Effector CD8-positive, alpha-beta T cell (primary cell): ENCODE data around the gene KIF9.
"Not testable (repeated sequence)": the region's sequence is repeated elsewhere in the genome, so short reads cannot be mapped to it uniquely, and the experiment has no call there.

Experiments
- DNase-seq: peaks from one replicate; lab custom pipeline; 2025; lab: John Stamatoyannopoulos, UW

KIF9 gene

GRCh38 chr3:47251689-47252088 lies 30.9 kb downstream of the KIF9 start:
- DNase-seq: no peak

- not testable (repeated sequence) for DNase-seq
These were observed 31.5 kb downstream of the KIF9 start for GRCh38 chr3:47251085-47251484.

- DNase-seq: no peak
These were observed 32.1 kb downstream of the KIF9 start for GRCh38 chr3:47250309-47251060.

GRCh38 chr3:47247131-47248064 lies 35.2 kb downstream of the KIF9 start:
- no peak for DNase-seq

- no peak for DNase-seq
These were observed 37.3 kb downstream of the KIF9 start for GRCh38 chr3:47245271-47245670.

- no peak for DNase-seq
These were observed 38.0 kb downstream of the KIF9 start for GRCh38 chr3:47244531-47245100.

- DNase-seq: no peak
These were observed 39.0 kb downstream of the KIF9 start for GRCh38 chr3:47243419-47244147.

GRCh38 chr3:47239929-47240328 lies 42.7 kb downstream of the KIF9 start:
- DNase-seq: no peak

GRCh38 chr3:47238017-47238416 lies 44.6 kb downstream of the KIF9 start:
- DNase-seq: no peak

GRCh38 chr3:47228088-47228487 lies 54.5 kb downstream of the KIF9 start:
- DNase-seq: no peak

- DNase-seq: no peak
These were observed 54.9 kb downstream of the KIF9 start for GRCh38 chr3:47227678-47228077.

GRCh38 chr3:47225310-47225906 lies 57.2 kb downstream of the KIF9 start:
- DNase-seq: no peak

GRCh38 chr3:47223755-47224154 lies 58.8 kb downstream of the KIF9 start:
- DNase-seq: no peak

GRCh38 chr3:47221798-47222197 lies 60.8 kb downstream of the KIF9 start:
- no peak for DNase-seq

GRCh38 chr3:47210863-47211405 lies 71.7 kb downstream of the KIF9 start:
- no peak for DNase-seq

- DNase-seq: not testable (repeated sequence)
These were observed 76.6 kb downstream of the KIF9 start for GRCh38 chr3:47206022-47206421.

- no peak for DNase-seq
These were observed 77.7 kb downstream of the KIF9 start for GRCh38 chr3:47204875-47205274.

GRCh38 chr3:47202542-47202941 lies 80.1 kb downstream of the KIF9 start:
- no peak for DNase-seq

- DNase-seq: no peak
These were observed 85.3 kb downstream of the KIF9 start for GRCh38 chr3:47197287-47197686.

- no peak for DNase-seq
These were observed 87.6 kb downstream of the KIF9 start for GRCh38 chr3:47194994-47195393.
